SU-DHL-6 (cell line): ENCODE results near the gene SH3RF1.

ENCODE experiments used
- H2AFZ ChIP-seq: fragments of 200-600 bp; sonication (generic); 2 replicates; pipeline ENCODE4 v1.6.1; 2014; ENCODE audit warnings: low read depth, mild to moderate bottlenecking, moderate library complexity, mixed read lengths, antibody characterized with exemption, low read length; ENCODE audit not compliant: severe bottlenecking
- H3F3A ChIP-seq: fragments of 200-600 bp; shearing (Covaris generic); 2 replicates; pipeline ENCODE4 v1.6.0; 2016; ENCODE audit warnings: antibody characterized with exemption, mild to moderate bottlenecking; ENCODE audit not compliant: insufficient read depth
- H3K27ac ChIP-seq: fragments of 200-600 bp; sonication (generic); 2 replicates; pipeline ENCODE4 v1.5.1; 2016; ENCODE audit warnings: low read depth, mild to moderate bottlenecking, low read length, moderate library complexity, mixed read lengths
- H3K27me3 ChIP-seq: fragments of 200-600 bp; sonication (generic), shearing (Covaris generic); 2 replicates; pipeline ENCODE4 v1.6.0; 2014; ENCODE audit warnings: mild to moderate bottlenecking, low read length
- H3K36me3 ChIP-seq: fragments of 200-600 bp; sonication (generic); 2 replicates; pipeline ENCODE4 v1.6.1; 2014; ENCODE audit warnings: mild to moderate bottlenecking, low read length, mixed read lengths
- H3K4me2 ChIP-seq: fragments of 300-600, 200-600 bp; shearing (Covaris generic), sonication (generic); 2 replicates; pipeline ENCODE4 v1.6.0; 2014; ENCODE audit warnings: low read length, low read depth, mild to moderate bottlenecking; ENCODE audit not compliant: poor library complexity, severe bottlenecking
- H3K4me3 ChIP-seq: fragments of 200-600 bp; sonication (generic); 2 replicates; pipeline ENCODE4 v1.5.1; 2014; ENCODE audit warnings: antibody characterized with exemption, low read length, mild to moderate bottlenecking, mixed read lengths; ENCODE audit not compliant: insufficient read depth, poor library complexity, severe bottlenecking
- H3K79me2 ChIP-seq: fragments of 200-600 bp; sonication (generic); 2 replicates; pipeline ENCODE4 v1.6.1; 2014; ENCODE audit warnings: mild to moderate bottlenecking, low read length, moderate library complexity; ENCODE audit not compliant: insufficient read depth
- H3K9ac ChIP-seq: fragments of 200-600 bp; sonication (generic); 2 replicates; pipeline ENCODE4 v1.7.0; 2014; ENCODE audit warnings: mild to moderate bottlenecking, low read length
- H3K9me2 ChIP-seq: fragments of 200-600 bp; sonication (generic); replicated peaks from 2 replicates; pipeline ENCODE4 v1.6.1; 2014; ENCODE audit warnings: low read length; ENCODE audit not compliant: insufficient read depth
- H3K9me3 ChIP-seq: fragments of 200-600 bp; sonication (generic); 2 replicates; pipeline ENCODE4 v1.6.1; 2014; ENCODE audit warnings: low read length, mixed read lengths; ENCODE audit not compliant: insufficient read depth
- H4K20me1 ChIP-seq: fragments of 200-600 bp; sonication (generic); 2 replicates; pipeline ENCODE4 v1.6.1; 2014; ENCODE audit warnings: low read depth, mild to moderate bottlenecking, antibody characterized with exemption, low read length, moderate library complexity, mixed read lengths
- EZH2phosphoT487 ChIP-seq: fragments of 200-600 bp; sonication (generic), shearing (Covaris generic); conservative IDR thresholded peaks from 2 replicates; pipeline ENCODE4 v1.6.1; 2018; ENCODE audit warnings: mild to moderate bottlenecking, antibody characterized with exemption, low read length, moderate library complexity, mixed read lengths
- TF ChIP-seq, protein P1 (sequence below): fragments of 200-600 bp; sonication (generic); IDR thresholded peaks from one replicate; pipeline ENCODE4 v1.5.1; 2017; ENCODE audit warnings: antibody characterized with exemption, mild to moderate bottlenecking, low read length, moderate library complexity; ENCODE audit not compliant: insufficient read depth, poor library complexity, severe bottlenecking

Gene SH3RF1

DNA sequence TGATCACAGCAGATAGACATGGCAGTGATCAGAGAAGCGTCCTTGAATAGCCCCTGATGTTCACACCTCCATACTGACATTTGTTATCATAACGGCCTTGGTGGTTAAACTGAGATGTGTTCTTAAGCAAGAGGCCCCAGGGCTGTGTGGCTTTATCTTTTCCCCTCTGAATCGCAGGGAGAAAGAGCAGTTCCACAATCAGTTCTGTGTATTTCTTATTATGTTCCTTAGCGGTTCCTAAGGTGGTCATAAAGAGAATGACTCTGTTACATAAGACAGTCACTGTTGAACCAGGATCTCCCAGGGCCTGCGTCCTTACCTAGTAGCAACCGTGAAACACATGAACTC lies 207.9 kb downstream of the SH3RF1 start:
- no peaks in the 10 kb centered on the region for H3K9me2 ChIP-seq
- TF ChIP-seq EZH2phosphoT487, result no peak
- TF ChIP-seq, protein P1, sequence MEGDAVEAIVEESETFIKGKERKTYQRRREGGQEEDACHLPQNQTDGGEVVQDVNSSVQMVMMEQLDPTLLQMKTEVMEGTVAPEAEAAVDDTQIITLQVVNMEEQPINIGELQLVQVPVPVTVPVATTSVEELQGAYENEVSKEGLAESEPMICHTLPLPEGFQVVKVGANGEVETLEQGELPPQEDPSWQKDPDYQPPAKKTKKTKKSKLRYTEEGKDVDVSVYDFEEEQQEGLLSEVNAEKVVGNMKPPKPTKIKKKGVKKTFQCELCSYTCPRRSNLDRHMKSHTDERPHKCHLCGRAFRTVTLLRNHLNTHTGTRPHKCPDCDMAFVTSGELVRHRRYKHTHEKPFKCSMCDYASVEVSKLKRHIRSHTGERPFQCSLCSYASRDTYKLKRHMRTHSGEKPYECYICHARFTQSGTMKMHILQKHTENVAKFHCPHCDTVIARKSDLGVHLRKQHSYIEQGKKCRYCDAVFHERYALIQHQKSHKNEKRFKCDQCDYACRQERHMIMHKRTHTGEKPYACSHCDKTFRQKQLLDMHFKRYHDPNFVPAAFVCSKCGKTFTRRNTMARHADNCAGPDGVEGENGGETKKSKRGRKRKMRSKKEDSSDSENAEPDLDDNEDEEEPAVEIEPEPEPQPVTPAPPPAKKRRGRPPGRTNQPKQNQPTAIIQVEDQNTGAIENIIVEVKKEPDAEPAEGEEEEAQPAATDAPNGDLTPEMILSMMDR, result no peak
- H3K27me3 ChIP-seq, result no peaks in the 10 kb centered on the region
- no peaks in the 10 kb centered on the region for H3K9me3 ChIP-seq
- H2AFZ ChIP-seq, result no peak overlapping the region
- H4K20me1 ChIP-seq, result no peaks in the 10 kb centered on the region
- no peaks in the 10 kb centered on the region for H3F3A ChIP-seq
- no peak overlapping the region for H3K9ac ChIP-seq
- no peak overlapping the region for H3K4me3 ChIP-seq
- no peak overlapping the region for H3K4me2 ChIP-seq
- no peak overlapping the region for H3K27ac ChIP-seq
- no peaks in the 10 kb centered on the region for H3K36me3 ChIP-seq
- H3K79me2 ChIP-seq, result no peaks in the 10 kb centered on the region

DNA sequence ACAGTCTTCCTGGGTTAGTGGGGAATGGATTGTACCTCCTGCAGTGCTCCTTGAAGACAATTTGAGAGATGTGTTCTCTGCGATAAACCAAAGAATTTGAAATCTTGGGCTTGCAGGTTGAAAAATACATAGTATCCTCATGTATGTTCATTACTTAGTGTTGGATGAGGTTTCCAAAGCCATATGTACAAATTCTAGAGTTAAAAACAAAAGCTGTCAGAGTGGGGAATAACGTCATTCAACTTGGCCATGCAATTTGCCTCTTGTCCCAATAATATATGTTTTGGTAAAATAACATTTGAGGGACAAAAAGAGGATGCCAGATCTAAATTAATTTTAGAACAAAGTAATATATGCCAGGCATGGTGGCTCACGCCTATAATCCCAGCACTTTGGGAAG lies 209.4 kb downstream of the SH3RF1 start:
- H4K20me1 ChIP-seq, result no peaks in the 10 kb centered on the region
- no peak overlapping the region for H3K4me3 ChIP-seq
- H3K36me3 ChIP-seq, result no peaks in the 10 kb centered on the region
- no peak overlapping the region for H2AFZ ChIP-seq
- no peaks in the 10 kb centered on the region for H3F3A ChIP-seq
- TF ChIP-seq, protein P1, result no peak
- no peak for TF ChIP-seq EZH2phosphoT487
- H3K9me3 ChIP-seq, result no peaks in the 10 kb centered on the region
- H3K27ac ChIP-seq, result no peak overlapping the region
- H3K9me2 ChIP-seq, result no peaks in the 10 kb centered on the region
- no peak overlapping the region for H3K9ac ChIP-seq
- no peaks in the 10 kb centered on the region for H3K79me2 ChIP-seq
- H3K27me3 ChIP-seq, result no peaks in the 10 kb centered on the region
- H3K4me2 ChIP-seq, result no peak overlapping the region

DNA sequence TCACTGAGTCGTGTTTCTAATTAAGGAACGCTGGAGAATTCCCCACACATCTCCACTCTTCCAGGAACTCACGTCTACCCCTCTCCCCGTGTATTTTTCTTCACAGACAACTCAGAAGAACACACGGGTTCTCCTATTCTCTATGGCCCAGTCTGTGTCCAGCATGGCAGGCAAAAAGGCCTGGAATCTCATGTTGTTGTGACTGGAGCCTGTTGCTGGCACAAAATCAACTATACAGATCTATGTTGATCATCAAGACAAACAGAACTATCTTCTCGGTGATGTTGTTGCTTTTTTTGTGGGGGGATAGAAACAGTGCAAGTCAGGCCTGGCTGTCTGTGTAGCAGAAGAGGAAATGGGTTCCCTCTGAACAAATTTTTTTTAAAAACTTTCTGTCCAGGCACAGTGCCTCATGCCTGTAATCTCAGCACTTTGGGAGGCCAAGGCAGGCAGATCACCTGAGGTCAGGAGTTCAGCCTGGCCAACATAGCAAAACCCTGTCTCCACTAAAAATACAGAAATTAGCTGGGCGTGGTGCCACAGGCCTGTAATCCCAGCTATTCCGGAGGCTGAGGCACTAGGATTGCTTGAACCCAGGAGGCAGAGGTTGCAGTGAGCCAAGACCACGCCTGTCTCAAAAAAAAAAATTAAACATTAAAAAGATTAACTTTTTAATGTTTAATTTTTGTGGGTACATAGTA lies 210.2 kb downstream of the SH3RF1 start:
- no peaks in the 10 kb centered on the region for H3F3A ChIP-seq
- H3K9ac ChIP-seq, result no peak overlapping the region
- no peaks in the 10 kb centered on the region for H3K79me2 ChIP-seq
- H3K27ac ChIP-seq, result no peak overlapping the region
- no peak overlapping the region for H3K4me2 ChIP-seq
- H3K27me3 ChIP-seq, result no peaks in the 10 kb centered on the region
- TF ChIP-seq, protein P1, result no peak
- TF ChIP-seq EZH2phosphoT487, result no peak
- no peak overlapping the region for H2AFZ ChIP-seq
- H3K36me3 ChIP-seq, result no peaks in the 10 kb centered on the region
- H3K9me2 ChIP-seq, result no peaks in the 10 kb centered on the region
- H4K20me1 ChIP-seq, result no peaks in the 10 kb centered on the region
- H3K4me3 ChIP-seq, result no peak overlapping the region
- H3K9me3 ChIP-seq, result no peaks in the 10 kb centered on the region
